Measurements from ENCODE around the gene METTL3. TPM values are rescaled to one million over a fixed set of nuclear protein-coding genes. Genes with fewer than 3 reads are reported as not detected.

Gene METTL3
- total and polyA plus RNA-seq, 2 donors (not counting 3 experiments of a cell fraction or from before 2014, with no cell fraction given), result 65.0 to 85.3 TPM

GRCh38 chr14:21529515-21529914 lies 18.4 kb upstream of the METTL3 start:
- Histone ChIP-seq H3K4me1 (ENCODE audit: control insufficient read depth, extremely low read depth, insufficient read depth, low read length) (peaks cover 3% of the 10 kb centered on the region), H3K27ac (ENCODE audit: insufficient read depth, low read depth, low read length) (no peak overlapping the region), H3K79me2 (ENCODE audit: control insufficient read depth, insufficient read depth, low read length) (no peaks in the 10 kb centered on the region), H3K9me1 (replicated peaks; ENCODE audit: control insufficient read depth, extremely low read depth, insufficient read depth, low read length) (no peaks in the 10 kb centered on the region), H2AFZ (ENCODE audit: low read depth, low read length) (no peak overlapping the region), H3K27me3 (ENCODE audit: control insufficient read depth in 2 of 2, insufficient read depth in 2 of 2, low read length in 2 of 2) (peaks cover 25 to 33% of the 10 kb centered on the region in 2 experiments), H3K36me3 (ENCODE audit: control insufficient read depth in 2 of 2, extremely low read depth in 1 of 2, insufficient read depth in 2 of 2, low read length in 2 of 2) (no peaks in the 10 kb centered on the region), H3K9ac (replicated peaks; ENCODE audit: extremely low read depth, insufficient read depth, low read length) (no peak overlapping the region), H4K20me1 (replicated peaks; ENCODE audit: control insufficient read depth, extremely low read depth, insufficient read depth, low read length) (no peaks in the 10 kb centered on the region), H3K4me2 (ENCODE audit: insufficient read depth, low read length) (no peak overlapping the region), H3K4me3 (replicated peaks in 1 of 3; ENCODE audit: insufficient read depth in 1 of 3, low read depth in 1 of 3, low read length in 3 of 3) (no peak overlapping the region), H3K9me3 (replicated peaks; ENCODE audit: control insufficient read depth, insufficient read depth, low read length) (no peaks in the 10 kb centered on the region)
- DNase-seq (ENCODE audit: low read depth, low spot score), result no peak
- CTCF ChIA-PET, result interaction anchor here (1.1 kb wide), 1 partner anchor 10 kb away, joined by 3 read pairs; no protein-coding TSS in a partner anchor
- POLR2A ChIA-PET, result no interaction called here
- FAIRE-seq, result no peak
- TF ChIP-seq POLR2A (IDR thresholded peaks at IDR 0.05; ENCODE audit: low read depth, low read length), result no peak
- no peak for TF ChIP-seq CTCF (IDR thresholded peaks at IDR 0.05; ENCODE audit: extremely low read depth in 1 of 2, insufficient read depth in 1 of 2, low read depth in 1 of 2, low read length in 2 of 2)
- TF ChIP-seq EZH2 (IDR thresholded peaks at IDR 0.05; ENCODE audit: borderline replicate concordance, low read depth, low read length, severe bottlenecking), result no peak
- TF ChIP-seq POLR2AphosphoS5 (IDR thresholded peaks at IDR 0.05; ENCODE audit: insufficient read depth, low read depth, low read length), result no peak
- TF ChIP-seq GATA2 (IDR thresholded peaks at IDR 0.05; ENCODE audit: insufficient read depth, insufficient read length, low read depth, low read length), result no peak
- no peak for TF ChIP-seq MYC (IDR thresholded peaks at IDR 0.05; ENCODE audit: low read depth, low read length)
- TF ChIP-seq FOS (IDR thresholded peaks at IDR 0.05; ENCODE audit: borderline replicate concordance, insufficient read depth, low read length), result no peak
- no peak for TF ChIP-seq MAX (IDR thresholded peaks at IDR 0.05; ENCODE audit: insufficient read depth, insufficient read length)
- TF ChIP-seq JUN (IDR thresholded peaks at IDR 0.05; ENCODE audit: borderline replicate concordance, insufficient read depth, insufficient read length, low read depth), result no peak
- intact Hi-C loops (cut with micrococcal nuclease) (no loop called here), dilution Hi-C loops (cut with MboI; ENCODE audit: extremely low pct_ligation_motif_present, low sequenced_read_pairs) (no loop called here)
- no TSS peak for BruUV-seq (replicated peaks)

Data from endothelial cell of umbilical vein (primary cell).